Vagina (tissue), 2 donors: ENCODE measurements around the gene FOXK1.
"Not testable (repeated sequence)": the region's sequence is repeated elsewhere in the genome, so short reads cannot be mapped to it uniquely, and the experiment has no call there.

Source experiments
- CTCF ChIP-seq, 3 experiments: fragments of 450-650 bp in 2 of 3; fragments of 200-600 bp in 1 of 3; sonication (generic) in 1 of 3; IDR thresholded peaks; one replicate each; pipeline ENCODE4 v1.5.1; 2017 to 2019; ENCODE audit warnings: antibody characterized with exemption in 3 of 3, mild to moderate bottlenecking in 2 of 3, moderate library complexity in 2 of 3
- POLR2A ChIP-seq, 2 donors: fragments of 450-650 bp; IDR thresholded peaks; one replicate each; pipeline ENCODE4 v1.6.1; 2017; ENCODE audit warnings: antibody characterized with exemption in 2 of 2, mild to moderate bottlenecking in 2 of 2, moderate library complexity in 2 of 2
- POLR2AphosphoS5 ChIP-seq, 2 donors: sonication (generic); formaldehyde crosslinking; IDR thresholded peaks; one replicate each; pipeline ENCODE4 v1.9.0; 2017; ENCODE audit warnings: antibody characterized with exemption in 2 of 2, mild to moderate bottlenecking in 2 of 2, low read depth in 1 of 2; ENCODE audit not compliant: insufficient read depth in 1 of 2

DNA sequence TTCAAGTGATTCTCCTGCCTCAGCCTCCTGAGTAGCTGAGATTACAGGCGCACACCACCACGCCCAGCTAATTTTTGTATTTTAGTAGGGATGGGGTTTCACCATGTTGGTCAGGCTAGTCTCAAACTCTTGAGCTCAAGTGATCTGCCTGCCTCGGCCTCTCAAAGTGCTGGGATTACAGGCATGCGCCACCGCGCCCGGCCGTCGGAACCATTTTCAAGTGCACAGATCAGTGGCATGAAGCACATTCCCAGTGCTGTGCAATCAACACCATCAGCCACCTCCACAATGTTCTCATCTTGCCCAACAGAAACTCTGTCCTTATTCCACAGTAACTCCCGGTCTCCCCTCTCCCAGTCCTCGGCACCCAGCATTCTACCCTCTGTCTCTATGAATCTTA, 4.6 kb upstream of the FOXK1 start:
- TF ChIP-seq CTCF (IDR thresholded peaks at IDR 0.05); POLR2AphosphoS5 (IDR thresholded peaks at IDR 0.05; ENCODE audit: insufficient read depth in 1 of 2, low read depth in 1 of 2); POLR2A (IDR thresholded peaks at IDR 0.05): not testable (repeated sequence)
